Effector memory CD4-positive, alpha-beta T cell (primary cell): ENCODE data around the gene BRI3.

Experiments used
- DNase-seq, 3 donors: peaks; one replicate each; pipeline ENCODE4 v3.0.0-alpha.2; 2020
- H3K27ac ChIP-seq: 2 replicates; pipeline ENCODE4 v1.7.0; 2013; ENCODE audit warnings: mild to moderate bottlenecking, low read length, moderate library complexity; ENCODE audit not compliant: insufficient read depth, poor library complexity, severe bottlenecking
- H3K27me3 ChIP-seq: replicated peaks from 2 replicates; pipeline ENCODE4 v1.7.0; 2013; ENCODE audit warnings: mild to moderate bottlenecking, low read length; ENCODE audit not compliant: insufficient read depth, control insufficient read depth, poor library complexity, severe bottlenecking
- H3K36me3 ChIP-seq: 2 replicates; pipeline ENCODE4 v1.7.0; 2013; ENCODE audit warnings: mild to moderate bottlenecking, low read length, moderate library complexity; ENCODE audit not compliant: control insufficient read depth, insufficient read depth
- H3K4me1 ChIP-seq: 2 replicates; pipeline ENCODE4 v1.7.0; 2013; ENCODE audit warnings: low read length, mild to moderate bottlenecking; ENCODE audit not compliant: control insufficient read depth, insufficient read depth, poor library complexity, severe bottlenecking
- H3K4me3 ChIP-seq: 2 replicates; pipeline ENCODE4 v1.7.0; 2013; ENCODE audit warnings: low read length, low read depth, mild to moderate bottlenecking; ENCODE audit not compliant: insufficient read depth, poor library complexity, severe bottlenecking
- H3K9me3 ChIP-seq: 2 replicates; pipeline ENCODE4 v1.7.0; 2013; ENCODE audit warnings: mild to moderate bottlenecking, low read length, moderate library complexity; ENCODE audit not compliant: control insufficient read depth

The BRI3 gene

DNA sequence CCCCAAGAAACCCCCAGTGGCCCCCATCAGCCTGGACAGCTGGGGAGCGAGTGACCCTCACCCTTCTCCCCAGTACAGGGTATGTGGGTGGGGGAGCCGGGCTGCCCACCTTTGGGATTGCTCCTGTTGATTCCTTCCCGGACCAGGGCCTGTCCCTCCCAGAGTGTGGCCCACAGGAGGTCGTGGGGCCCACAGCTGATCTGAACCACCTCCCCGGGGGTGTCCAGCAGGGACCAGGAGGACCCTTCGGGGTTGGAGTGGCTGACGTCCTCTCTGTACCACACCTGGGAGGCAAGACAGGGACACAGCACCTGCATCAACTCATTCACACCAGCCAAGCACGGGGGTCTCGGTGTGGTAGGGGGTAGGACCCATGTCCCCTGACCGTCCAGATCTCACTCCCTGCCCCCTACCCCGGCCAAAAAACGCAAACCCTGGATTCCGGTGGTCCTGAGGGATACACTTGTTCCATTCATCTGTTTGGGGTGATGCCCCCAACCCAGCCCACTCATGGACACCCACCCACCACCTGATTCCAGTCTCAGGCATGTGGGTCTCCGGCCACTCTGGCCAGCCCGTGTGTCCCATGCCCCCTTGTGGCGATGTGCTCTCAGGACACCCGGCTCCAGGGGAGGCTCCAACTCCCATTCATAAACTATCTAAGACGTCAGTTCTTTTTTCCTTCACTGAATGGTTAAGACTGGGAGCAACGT is 40.4 kb upstream of the BRI3 start:
- Histone ChIP-seq H3K27ac (no peak overlapping the region), H3K36me3 (peaks cover 72% of the 10 kb centered on the region), H3K9me3 (no peaks in the 10 kb centered on the region), H3K27me3 (no peaks in the 10 kb centered on the region), H3K4me3 (no peak overlapping the region), H3K4me1 (no peaks in the 10 kb centered on the region)
- no peak for DNase-seq

DNA sequence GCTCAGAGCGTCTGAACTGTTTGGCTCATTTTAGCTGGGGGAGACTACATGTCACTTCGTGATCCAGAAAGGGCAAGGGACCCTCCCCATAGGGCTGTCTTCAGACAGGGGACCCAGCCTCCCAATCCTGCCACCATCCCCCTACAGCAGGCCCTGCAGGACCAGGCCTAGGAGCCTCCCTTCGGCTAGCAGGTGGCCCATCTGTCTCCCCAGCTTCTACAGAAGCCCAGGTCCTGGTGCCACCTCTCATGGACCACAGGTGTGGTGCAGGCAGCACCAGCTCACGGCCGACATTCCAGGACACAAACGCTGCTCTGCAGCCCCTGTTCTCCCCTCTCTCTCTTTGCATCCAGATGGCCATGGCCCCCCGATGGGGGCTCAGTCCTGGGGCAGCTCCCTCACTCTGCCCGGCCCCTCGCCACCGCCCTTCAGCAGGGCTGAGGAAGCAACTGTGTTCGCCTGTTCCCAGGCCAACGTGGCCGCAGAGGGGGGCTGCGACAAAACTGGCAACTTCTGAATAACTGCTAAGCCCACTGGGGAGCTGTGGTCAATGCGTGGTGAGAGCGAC is 39.7 kb upstream of the BRI3 start:
- H3K27ac ChIP-seq: no peak overlapping the region
- H3K36me3 ChIP-seq: peaks cover 72% of the 10 kb centered on the region
- no peaks in the 10 kb centered on the region for H3K27me3 ChIP-seq
- DNase-seq: no peak
- no peak overlapping the region for H3K4me3 ChIP-seq
- H3K4me1 ChIP-seq: no peaks in the 10 kb centered on the region
- H3K9me3 ChIP-seq: no peaks in the 10 kb centered on the region

DNA sequence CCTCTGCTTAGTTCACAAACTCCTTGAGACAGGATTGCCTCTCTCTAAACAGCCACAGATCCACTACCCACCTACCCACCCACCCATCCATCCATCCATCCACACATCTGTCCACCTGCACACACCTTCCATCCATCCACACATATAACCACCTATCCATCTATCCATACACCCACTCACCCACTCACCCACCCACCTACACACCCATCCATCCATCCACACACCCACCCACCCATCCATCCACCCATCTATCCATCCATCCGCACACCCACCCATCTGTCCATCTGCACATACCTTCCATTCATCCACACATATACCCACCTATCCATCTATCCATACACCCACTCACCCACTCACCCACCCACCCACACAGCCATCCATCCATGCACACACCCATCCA is 39.1 kb upstream of the BRI3 start:
- peaks cover 71% of the 10 kb centered on the region for H3K36me3 ChIP-seq
- H3K4me3 ChIP-seq: no peak overlapping the region
- no peaks in the 10 kb centered on the region for H3K9me3 ChIP-seq
- no peak overlapping the region for H3K27ac ChIP-seq
- DNase-seq: no peak
- H3K4me1 ChIP-seq: peaks cover 2% of the 10 kb centered on the region
- H3K27me3 ChIP-seq: no peaks in the 10 kb centered on the region

DNA sequence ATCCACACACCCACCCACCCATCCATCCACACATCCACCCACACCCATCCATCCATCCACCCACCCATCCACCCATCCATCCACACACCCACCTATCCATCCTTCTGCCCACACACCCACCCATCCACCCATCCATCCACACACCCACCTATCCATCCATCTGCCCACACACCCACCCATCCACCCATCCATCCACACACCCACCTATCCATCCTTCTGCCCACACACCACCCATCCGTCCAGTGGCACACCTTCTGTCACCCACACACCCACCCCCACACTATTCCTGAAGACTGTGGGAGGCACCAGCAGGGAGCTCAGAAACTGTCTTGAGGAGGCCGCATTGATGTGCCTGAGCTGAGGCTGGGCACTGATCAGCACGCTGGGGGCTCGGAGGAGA is 38.6 kb upstream of the BRI3 start:
- Histone ChIP-seq H3K36me3 (peaks cover 68% of the 10 kb centered on the region), H3K27me3 (no peaks in the 10 kb centered on the region), H3K4me3 (no peak overlapping the region)

DNA sequence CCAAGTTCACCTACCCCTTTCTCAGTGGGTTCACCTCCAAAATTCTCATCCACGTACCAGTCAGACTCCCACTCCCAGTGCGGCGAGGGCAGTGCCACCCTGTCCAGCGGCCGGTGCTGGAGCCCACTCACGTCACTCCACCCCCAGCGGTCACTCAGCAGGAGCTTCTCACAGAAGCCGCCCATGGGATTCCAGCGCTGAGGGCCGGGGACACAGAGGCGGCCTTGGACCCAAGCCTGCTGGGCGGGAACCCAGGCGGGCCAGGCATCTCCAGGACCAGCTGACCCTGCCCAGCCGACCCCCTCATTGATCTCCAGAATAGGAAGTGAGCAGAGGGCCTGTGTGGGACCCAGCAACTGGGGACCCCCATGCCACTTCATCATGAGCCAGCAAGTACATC is 36.6 kb upstream of the BRI3 start:
- H3K9me3 ChIP-seq: no peaks in the 10 kb centered on the region
- DNase-seq: no peak
- peaks cover 14% of the 10 kb centered on the region for H3K4me1 ChIP-seq
- no peak overlapping the region for H3K27ac ChIP-seq
- no peaks in the 10 kb centered on the region for H3K27me3 ChIP-seq
- H3K4me3 ChIP-seq: no peak overlapping the region
- peaks cover 49% of the 10 kb centered on the region for H3K36me3 ChIP-seq

More for the DNA sequence above, 38.6 kb upstream of the BRI3 start:
- Histone ChIP-seq H3K9me3 (no peaks in the 10 kb centered on the region), H3K27ac (no peak overlapping the region), H3K4me1 (peaks cover 3% of the 10 kb centered on the region)
- no peak for DNase-seq

DNA sequence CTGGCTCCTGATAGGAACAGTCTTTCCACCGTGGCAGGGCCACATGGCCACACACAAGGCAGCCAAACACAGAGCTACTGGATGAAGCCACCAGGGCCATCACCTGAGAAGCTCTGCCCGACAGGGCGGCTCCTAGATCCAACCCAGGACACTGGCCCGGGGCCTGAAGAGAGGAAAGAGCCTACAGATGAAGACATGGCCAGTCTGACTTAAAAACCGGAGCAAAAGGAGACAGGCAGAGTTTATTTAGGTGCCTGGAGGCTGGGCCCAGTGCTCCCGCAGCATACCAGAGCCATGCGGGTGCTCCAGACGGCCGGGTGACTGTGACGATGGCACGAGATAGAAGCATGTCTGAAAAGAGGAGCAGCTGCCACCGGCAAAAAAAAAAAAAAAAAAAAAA is 33.3 kb upstream of the BRI3 start:
- H3K27ac ChIP-seq: peak overlapping the region; percentile 33
- H3K36me3 ChIP-seq: peaks cover 31% of the 10 kb centered on the region

DNA sequence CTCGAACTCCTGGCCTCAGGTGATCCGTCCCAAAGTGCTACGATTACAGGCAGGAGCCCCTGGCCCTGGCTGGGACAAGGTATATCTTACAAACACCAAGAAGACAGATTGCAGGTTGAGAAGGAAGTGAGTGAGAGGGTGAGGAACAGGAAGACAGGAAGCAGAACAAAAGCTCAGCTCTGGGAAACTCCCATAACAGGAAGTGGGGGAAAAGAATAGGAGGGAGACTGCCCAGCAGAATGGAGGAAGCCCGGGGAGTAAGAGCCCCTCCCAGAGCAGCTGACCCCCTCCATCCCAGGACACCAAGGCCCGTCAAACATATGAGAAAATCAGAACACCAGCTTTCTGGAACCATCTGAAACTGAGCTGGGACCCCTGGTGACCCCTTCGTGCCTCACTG is 32.4 kb upstream of the BRI3 start:
- Histone ChIP-seq H3K4me3 (peak overlapping the region; percentile 6), H3K9me3 (no peaks in the 10 kb centered on the region), H3K27me3 (no peaks in the 10 kb centered on the region), H3K27ac (peak overlapping the region; percentile 86), H3K36me3 (peaks cover 23% of the 10 kb centered on the region), H3K4me1 (peaks cover 37% of the 10 kb centered on the region)
- no peak for DNase-seq

More for the DNA sequence above, 33.3 kb upstream of the BRI3 start:
- H3K4me1 ChIP-seq: peaks cover 36% of the 10 kb centered on the region
- no peak overlapping the region for H3K4me3 ChIP-seq
- no peaks in the 10 kb centered on the region for H3K27me3 ChIP-seq
- no peaks in the 10 kb centered on the region for H3K9me3 ChIP-seq
- no peak for DNase-seq

DNA sequence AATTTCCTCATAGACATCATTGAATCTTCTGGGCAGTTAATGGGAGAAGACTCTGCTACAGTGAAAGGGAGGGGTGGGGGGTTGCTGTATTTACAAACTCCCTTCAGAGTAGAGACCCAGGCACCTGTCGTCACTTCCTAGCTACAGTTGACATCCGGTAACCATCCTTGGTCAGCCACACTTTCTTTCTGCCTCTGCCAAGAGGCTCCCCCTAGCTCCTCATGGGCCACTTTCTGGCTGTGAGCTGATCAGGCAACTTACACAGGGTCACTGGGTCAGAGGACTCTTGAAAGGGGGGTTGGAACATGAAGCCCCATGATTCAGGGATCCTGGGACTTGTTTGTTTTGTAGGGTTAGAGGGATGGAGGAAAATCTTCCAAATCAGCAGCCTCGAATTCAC is 30.7 kb upstream of the BRI3 start:
- Histone ChIP-seq H3K27me3 (no peaks in the 10 kb centered on the region), H3K4me3 (peak overlapping the region; percentile 85), H3K36me3 (peaks cover 7% of the 10 kb centered on the region), H3K9me3 (no peaks in the 10 kb centered on the region), H3K27ac (peak overlapping the region; percentile 86), H3K4me1 (peaks cover 37% of the 10 kb centered on the region)
- peak in 2 of 3 donors; percentile 21 to 24 for DNase-seq

DNA sequence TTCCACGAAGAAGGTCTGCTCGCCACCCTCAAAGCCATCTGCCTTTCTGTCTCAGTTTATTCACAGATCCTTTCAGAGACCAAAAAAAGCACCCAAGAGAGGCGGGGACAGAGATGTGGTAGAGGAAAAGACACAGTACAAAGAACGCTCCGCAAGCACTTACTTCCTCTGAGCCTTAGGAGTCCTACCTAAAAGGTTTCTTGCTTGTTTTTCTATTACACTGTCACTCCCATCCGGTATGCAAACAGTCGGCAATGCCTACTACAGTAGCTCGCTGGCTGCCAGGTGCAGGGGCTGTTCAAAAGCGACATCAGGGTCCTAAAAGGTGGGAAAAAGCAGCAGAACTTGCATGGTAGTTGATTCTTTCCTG is 30.3 kb upstream of the BRI3 start:
- peak overlapping the region; percentile 86 for H3K27ac ChIP-seq
- DNase-seq: peak in 2 of 3 donors; percentile 20 to 28

DNA sequence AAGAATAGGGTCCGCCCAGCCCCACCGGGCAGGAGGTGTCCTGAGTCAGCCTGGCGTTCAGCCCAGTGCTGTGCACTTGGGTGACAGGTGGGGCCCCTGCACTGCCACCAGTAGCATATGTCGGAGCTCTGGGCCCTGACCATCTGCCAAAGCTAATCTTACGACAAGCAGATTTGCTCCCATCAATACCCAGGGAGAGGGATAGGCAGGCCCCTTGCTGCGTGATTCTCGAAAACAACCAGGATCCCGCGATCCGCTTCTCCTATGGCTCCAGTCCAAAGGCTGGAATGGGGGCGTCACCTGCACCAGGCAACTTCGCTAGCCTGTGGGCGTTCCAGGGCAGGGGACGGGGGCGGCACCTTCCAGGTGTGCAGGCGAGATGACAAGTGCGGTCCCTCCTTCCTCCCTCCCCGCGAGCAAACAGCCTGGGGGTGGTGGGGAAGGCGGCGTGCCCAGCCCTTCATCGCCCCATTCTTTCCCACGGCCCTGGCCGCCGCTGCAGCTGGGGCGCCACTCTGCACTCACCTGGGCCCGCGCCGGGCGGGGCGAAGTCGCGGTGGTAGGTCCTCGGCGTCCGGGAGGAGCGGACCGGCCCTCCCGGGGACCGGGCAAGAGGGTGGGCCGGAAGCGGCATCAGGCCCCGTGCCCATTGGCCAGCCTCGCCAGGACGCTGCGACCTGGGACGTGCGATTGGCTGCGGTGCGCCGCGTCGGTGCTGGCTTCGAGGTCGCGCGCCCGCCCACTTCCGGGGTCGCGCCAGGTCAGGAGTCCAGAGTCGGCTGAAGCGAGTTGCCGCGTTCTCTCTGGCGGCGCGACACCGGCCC is 29.7 kb upstream of the BRI3 start, which contains the start of gene TECPR1:
Gene TECPR1 (minus strand): TSS at position 632 of the 824 bp plus-strand sequence. CDS start 6,086 bp downstream, outside the sequence.
- peaks cover 11% of the 10 kb centered on the region for H3K36me3 ChIP-seq
- H3K4me1 ChIP-seq: peaks cover 37% of the 10 kb centered on the region
- H3K27ac ChIP-seq: peak within 1 kb of the TSS; percentile 86
- DNase-seq: peak; percentile 75 to 87 (median 81)
- H3K27me3 ChIP-seq: no peaks in the 10 kb centered on the region
- H3K9me3 ChIP-seq: no peaks in the 10 kb centered on the region
- H3K4me3 ChIP-seq: peak within 1 kb of the TSS; percentile 85

More for the DNA sequence above, 30.3 kb upstream of the BRI3 start:
- peak overlapping the region; percentile 85 for H3K4me3 ChIP-seq
- no peaks in the 10 kb centered on the region for H3K9me3 ChIP-seq
- H3K4me1 ChIP-seq: peaks cover 37% of the 10 kb centered on the region
- H3K36me3 ChIP-seq: peaks cover 7% of the 10 kb centered on the region
- no peaks in the 10 kb centered on the region for H3K27me3 ChIP-seq
